GM12892 (cell line): ENCODE data around the gene RNH1.

Source experiments
- POLR2A ChIP-seq: IDR thresholded peaks from 2 replicates; pipeline ENCODE4 v1.6.1; 2011; ENCODE audit warnings: low read depth, low read length, control low read depth
- POLR2AphosphoS5 ChIP-seq: IDR thresholded peaks from 2 replicates; pipeline ENCODE4 v1.6.1; 2011; ENCODE audit warnings: low read depth, low read length, control low read depth
- TAF1 ChIP-seq: IDR thresholded peaks from 2 replicates; pipeline ENCODE4 v1.6.1; 2011; ENCODE audit warnings: low read depth, mild to moderate bottlenecking, control low read depth, low read length, borderline replicate concordance

- no peak for TF ChIP-seq POLR2A
- TF ChIP-seq POLR2AphosphoS5: no peak
- TF ChIP-seq TAF1: no peak
These were observed 12.1 kb downstream of the RNH1 start for GRCh38 chr11:494761-495536.
